Measurements from ENCODE around the gene CNTNAP2.
A peak's percentile ranks its signal among the peaks of the same experiment; 100 is the strongest.

CNTNAP2 gene

GRCh38 chr7:147415991-147416390, 1299.4 kb downstream of the CNTNAP2 start:
- no peak overlapping the region for H3K9ac ChIP-seq (ENCODE audit: low read length)
- no peak overlapping the region for H2BK15ac ChIP-seq (replicated peaks; ENCODE audit: low read depth)
- H3K4me3 ChIP-seq (ENCODE audit: low read length) = no peak overlapping the region
- no peak overlapping the region for H3K27ac ChIP-seq (ENCODE audit: low read depth, low read length)
- DNase-seq = no peak
- H3K79me2 ChIP-seq (ENCODE audit: control insufficient read depth, insufficient read depth, low read length) = no peaks in the 10 kb centered on the region
- no peak overlapping the region for H3K23ac ChIP-seq (ENCODE audit: low read length)
- no peaks in the 10 kb centered on the region for H3K36me3 ChIP-seq (ENCODE audit: control insufficient read depth, insufficient read depth, low read length)
- H3K56ac ChIP-seq (ENCODE audit: low read length) = no peak overlapping the region
- H3K27me3 ChIP-seq (ENCODE audit: insufficient read depth, low read length, poor library complexity) = no peaks in the 10 kb centered on the region
- no peak overlapping the region for H3K18ac ChIP-seq (ENCODE audit: low read length)
- no peak overlapping the region for H3K4me2 ChIP-seq (ENCODE audit: low read length)
- no peak overlapping the region for H2BK120ac ChIP-seq (ENCODE audit: low read depth, low read length)
- H4K8ac ChIP-seq (ENCODE audit: low read depth, low read length) = no peak overlapping the region
- no peak overlapping the region for H2AK5ac ChIP-seq (ENCODE audit: low read length)
- H3K79me1 ChIP-seq (ENCODE audit: low read length) = no peaks in the 10 kb centered on the region
- no peak overlapping the region for H3K4ac ChIP-seq (ENCODE audit: low read depth, low read length)
- WGBS (ENCODE audit: extremely low coverage, insufficient coverage, low lambda C conversion rate) = no CpG with 5 or more reads among the region's 1 CpG
- H4K5ac ChIP-seq (ENCODE audit: low read length) = no peak overlapping the region
- no peak overlapping the region for H2BK5ac ChIP-seq (ENCODE audit: low read length)
- no peaks in the 10 kb centered on the region for H3K4me1 ChIP-seq (ENCODE audit: control insufficient read depth, low read depth, low read length)

- H2BK15ac ChIP-seq (replicated peaks; ENCODE audit: low read depth) = no peak overlapping the region
- no peaks in the 10 kb centered on the region for H3K79me2 ChIP-seq (ENCODE audit: control insufficient read depth, insufficient read depth, low read length)
- no peaks in the 10 kb centered on the region for H3K79me1 ChIP-seq (ENCODE audit: low read length)
- H3K4me3 ChIP-seq (ENCODE audit: low read length) = no peak overlapping the region
- no peaks in the 10 kb centered on the region for H3K27me3 ChIP-seq (ENCODE audit: insufficient read depth, low read length, poor library complexity)
- no CpG with 5 or more reads among the region's 3 CpGs for WGBS (ENCODE audit: extremely low coverage, insufficient coverage, low lambda C conversion rate)
- DNase-seq = peak; percentile 37
- peak overlapping the region; percentile 55 for H3K4ac ChIP-seq (ENCODE audit: low read depth, low read length)
- H3K9ac ChIP-seq (ENCODE audit: low read length) = no peak overlapping the region
- H3K56ac ChIP-seq (ENCODE audit: low read length) = no peak overlapping the region
- no peak overlapping the region for H3K23ac ChIP-seq (ENCODE audit: low read length)
- H3K4me2 ChIP-seq (ENCODE audit: low read length) = no peak overlapping the region
- no peak overlapping the region for H2AK5ac ChIP-seq (ENCODE audit: low read length)
- no peak overlapping the region for H3K27ac ChIP-seq (ENCODE audit: low read depth, low read length)
- H3K18ac ChIP-seq (ENCODE audit: low read length) = no peak overlapping the region
- no peak overlapping the region for H4K8ac ChIP-seq (ENCODE audit: low read depth, low read length)
- no peak overlapping the region for H2BK120ac ChIP-seq (ENCODE audit: low read depth, low read length)
- H3K4me1 ChIP-seq (ENCODE audit: control insufficient read depth, low read depth, low read length) = no peaks in the 10 kb centered on the region
- H3K36me3 ChIP-seq (ENCODE audit: control insufficient read depth, insufficient read depth, low read length) = no peaks in the 10 kb centered on the region
- no peak overlapping the region for H4K5ac ChIP-seq (ENCODE audit: low read length)
- H2BK5ac ChIP-seq (ENCODE audit: low read length) = no peak overlapping the region
Observed at GRCh38 chr7:147418966-147419365, 1302.4 kb downstream of the CNTNAP2 start.

GRCh38 chr7:147423875-147424274, 1307.3 kb downstream of the CNTNAP2 start:
- Histone ChIP-seq H3K56ac (ENCODE audit: low read length) (no peak overlapping the region), H3K27ac (ENCODE audit: low read depth, low read length) (no peak overlapping the region), H2BK15ac (replicated peaks; ENCODE audit: low read depth) (no peak overlapping the region), H2AK5ac (ENCODE audit: low read length) (no peak overlapping the region), H4K8ac (ENCODE audit: low read depth, low read length) (no peak overlapping the region), H3K79me2 (ENCODE audit: control insufficient read depth, insufficient read depth, low read length) (no peaks in the 10 kb centered on the region), H3K18ac (ENCODE audit: low read length) (no peak overlapping the region), H2BK120ac (ENCODE audit: low read depth, low read length) (no peak overlapping the region), H4K5ac (ENCODE audit: low read length) (no peak overlapping the region), H3K9ac (ENCODE audit: low read length) (no peak overlapping the region), H3K4me3 (ENCODE audit: low read length) (no peak overlapping the region), H3K36me3 (ENCODE audit: control insufficient read depth, insufficient read depth, low read length) (no peaks in the 10 kb centered on the region), H3K23ac (ENCODE audit: low read length) (no peak overlapping the region), H3K79me1 (ENCODE audit: low read length) (no peaks in the 10 kb centered on the region), H3K27me3 (ENCODE audit: insufficient read depth, low read length, poor library complexity) (no peaks in the 10 kb centered on the region), H3K4ac (ENCODE audit: low read depth, low read length) (no peak overlapping the region), H2BK5ac (ENCODE audit: low read length) (no peak overlapping the region), H3K4me1 (ENCODE audit: control insufficient read depth, low read depth, low read length) (no peaks in the 10 kb centered on the region), H3K4me2 (ENCODE audit: low read length) (no peak overlapping the region)
- WGBS (ENCODE audit: extremely low coverage, insufficient coverage, low lambda C conversion rate) = no CpG with 5 or more reads among the region's 1 CpG
- peak; percentile 54 for DNase-seq

GRCh38 chr7:147428075-147428474, 1311.5 kb downstream of the CNTNAP2 start:
- H3K36me3 ChIP-seq (ENCODE audit: control insufficient read depth, insufficient read depth, low read length) = no peaks in the 10 kb centered on the region
- no peak overlapping the region for H3K9ac ChIP-seq (ENCODE audit: low read length)
- no peak overlapping the region for H2BK120ac ChIP-seq (ENCODE audit: low read depth, low read length)
- no peaks in the 10 kb centered on the region for H3K4me1 ChIP-seq (ENCODE audit: control insufficient read depth, low read depth, low read length)
- H3K79me1 ChIP-seq (ENCODE audit: low read length) = no peaks in the 10 kb centered on the region
- no peaks in the 10 kb centered on the region for H3K27me3 ChIP-seq (ENCODE audit: insufficient read depth, low read length, poor library complexity)
- no CpG with 5 or more reads among the region's 1 CpG for WGBS (ENCODE audit: extremely low coverage, insufficient coverage, low lambda C conversion rate)
- no peak overlapping the region for H3K4ac ChIP-seq (ENCODE audit: low read depth, low read length)
- H3K4me3 ChIP-seq (ENCODE audit: low read length) = no peak overlapping the region
- no peak overlapping the region for H3K23ac ChIP-seq (ENCODE audit: low read length)
- no peaks in the 10 kb centered on the region for H3K79me2 ChIP-seq (ENCODE audit: control insufficient read depth, insufficient read depth, low read length)
- no peak overlapping the region for H3K56ac ChIP-seq (ENCODE audit: low read length)
- no peak overlapping the region for H3K4me2 ChIP-seq (ENCODE audit: low read length)
- no peak overlapping the region for H2BK5ac ChIP-seq (ENCODE audit: low read length)
- H2AK5ac ChIP-seq (ENCODE audit: low read length) = no peak overlapping the region
- no peak overlapping the region for H4K8ac ChIP-seq (ENCODE audit: low read depth, low read length)
- DNase-seq = no peak
- no peak overlapping the region for H4K5ac ChIP-seq (ENCODE audit: low read length)
- H3K27ac ChIP-seq (ENCODE audit: low read depth, low read length) = no peak overlapping the region
- H2BK15ac ChIP-seq (replicated peaks; ENCODE audit: low read depth) = no peak overlapping the region
- no peak overlapping the region for H3K18ac ChIP-seq (ENCODE audit: low read length)

DNA sequence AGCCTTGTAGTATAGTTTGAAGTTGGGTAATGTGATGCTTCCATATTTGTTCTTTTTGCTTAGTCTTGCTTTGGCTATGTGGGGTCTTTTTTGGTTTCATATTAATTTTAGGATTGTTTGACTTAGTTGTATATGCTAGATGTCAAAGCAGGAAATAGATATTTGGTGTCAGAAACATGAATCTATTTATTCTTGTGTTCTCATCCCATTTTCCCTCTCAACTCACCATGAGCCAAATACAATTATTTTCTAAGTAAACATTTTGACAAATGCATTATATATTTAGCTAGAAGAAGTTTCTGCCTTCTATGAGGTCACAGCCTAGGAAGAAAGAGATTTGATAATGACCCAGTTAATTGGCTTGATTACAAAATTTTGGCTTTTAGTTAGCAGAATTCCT, 1313.4 kb downstream of the CNTNAP2 start:
- Histone ChIP-seq H4K5ac (ENCODE audit: low read length) (no peak overlapping the region), H3K9ac (ENCODE audit: low read length) (no peak overlapping the region), H3K56ac (ENCODE audit: low read length) (no peak overlapping the region), H3K4me2 (ENCODE audit: low read length) (no peak overlapping the region), H3K4me1 (ENCODE audit: control insufficient read depth, low read depth, low read length) (no peaks in the 10 kb centered on the region), H3K4me3 (ENCODE audit: low read length) (no peak overlapping the region), H4K8ac (ENCODE audit: low read depth, low read length) (no peak overlapping the region), H3K79me1 (ENCODE audit: low read length) (no peaks in the 10 kb centered on the region), H2BK120ac (ENCODE audit: low read depth, low read length) (no peak overlapping the region), H3K4ac (ENCODE audit: low read depth, low read length) (no peak overlapping the region), H2AK5ac (ENCODE audit: low read length) (no peak overlapping the region), H2BK5ac (ENCODE audit: low read length) (no peak overlapping the region), H3K36me3 (ENCODE audit: control insufficient read depth, insufficient read depth, low read length) (no peaks in the 10 kb centered on the region), H3K79me2 (ENCODE audit: control insufficient read depth, insufficient read depth, low read length) (no peaks in the 10 kb centered on the region), H3K27me3 (ENCODE audit: insufficient read depth, low read length, poor library complexity) (no peaks in the 10 kb centered on the region), H3K18ac (ENCODE audit: low read length) (no peak overlapping the region), H2BK15ac (replicated peaks; ENCODE audit: low read depth) (no peak overlapping the region), H3K27ac (ENCODE audit: low read depth, low read length) (no peak overlapping the region), H3K23ac (ENCODE audit: low read length) (no peak overlapping the region)
- DNase-seq = no peak

DNA sequence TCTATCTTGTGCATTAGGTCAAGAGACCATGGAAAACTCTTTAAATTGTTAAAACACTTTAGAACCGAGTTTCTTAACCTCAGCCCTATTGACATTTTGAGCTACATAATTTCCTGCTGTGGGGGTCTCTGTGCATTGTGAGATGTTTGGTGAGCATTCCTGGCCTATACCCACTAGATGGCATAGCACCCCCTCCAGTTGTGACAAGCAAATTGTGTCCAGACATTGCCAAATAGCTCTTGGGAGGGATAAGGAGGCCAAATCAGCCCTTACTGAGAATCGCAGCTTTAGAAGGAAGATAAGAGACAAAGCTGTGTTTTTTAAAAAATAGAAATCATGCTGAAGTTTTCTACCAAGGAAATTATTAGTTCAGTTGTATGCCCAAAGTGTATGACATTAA, 1315.5 kb downstream of the CNTNAP2 start:
- Histone ChIP-seq H3K36me3 (ENCODE audit: control insufficient read depth, insufficient read depth, low read length) (no peaks in the 10 kb centered on the region), H2BK15ac (replicated peaks; ENCODE audit: low read depth) (no peak overlapping the region), H3K79me2 (ENCODE audit: control insufficient read depth, insufficient read depth, low read length) (no peaks in the 10 kb centered on the region), H4K8ac (ENCODE audit: low read depth, low read length) (no peak overlapping the region), H3K4me2 (ENCODE audit: low read length) (no peak overlapping the region), H3K27ac (ENCODE audit: low read depth, low read length) (no peak overlapping the region), H3K27me3 (ENCODE audit: insufficient read depth, low read length, poor library complexity) (no peaks in the 10 kb centered on the region), H3K9ac (ENCODE audit: low read length) (no peak overlapping the region), H3K4me1 (ENCODE audit: control insufficient read depth, low read depth, low read length) (no peaks in the 10 kb centered on the region), H2AK5ac (ENCODE audit: low read length) (no peak overlapping the region), H3K18ac (ENCODE audit: low read length) (no peak overlapping the region), H3K23ac (ENCODE audit: low read length) (no peak overlapping the region), H4K5ac (ENCODE audit: low read length) (no peak overlapping the region), H2BK5ac (ENCODE audit: low read length) (no peak overlapping the region), H2BK120ac (ENCODE audit: low read depth, low read length) (no peak overlapping the region), H3K4me3 (ENCODE audit: low read length) (no peak overlapping the region), H3K4ac (ENCODE audit: low read depth, low read length) (no peak overlapping the region), H3K56ac (ENCODE audit: low read length) (no peak overlapping the region), H3K79me1 (ENCODE audit: low read length) (no peaks in the 10 kb centered on the region)
- peak; percentile 78 for DNase-seq
- WGBS (ENCODE audit: extremely low coverage, insufficient coverage, low lambda C conversion rate) = no CpG with 5 or more reads among the region's 2 CpGs
